ENCODE results near the gene ZNF282.
A peak's percentile ranks its signal among the peaks of the same experiment; 100 is the strongest.
"Not testable (repeated sequence)": the region's sequence is repeated elsewhere in the genome, so short reads cannot be mapped to it uniquely, and the experiment has no call there.

Gene ZNF282

GRCh38 chr7:149223176-149223575 is 27.8 kb downstream of the ZNF282 start:
- DNase-seq (ENCODE audit: extremely low read depth in 1 of 2, low read depth in 1 of 2), result no peak

- DNase-seq (ENCODE audit: extremely low read depth in 1 of 2, low read depth in 1 of 2), result no peak
These were observed 28.4 kb downstream of the ZNF282 start for GRCh38 chr7:149223761-149224160.

- no peak for DNase-seq (ENCODE audit: extremely low read depth in 1 of 2, low read depth in 1 of 2)
These were observed 29.0 kb downstream of the ZNF282 start for GRCh38 chr7:149224352-149224751.

- no peak for DNase-seq (ENCODE audit: extremely low read depth in 1 of 2, low read depth in 1 of 2)
These were observed 29.8 kb downstream of the ZNF282 start for GRCh38 chr7:149225106-149225505.

GRCh38 chr7:149225656-149226055 is 30.3 kb downstream of the ZNF282 start:
- DNase-seq (ENCODE audit: extremely low read depth in 1 of 2, low read depth in 1 of 2), result no peak

GRCh38 chr7:149226366-149226765 is 31.0 kb downstream of the ZNF282 start:
- not testable (repeated sequence) for DNase-seq (ENCODE audit: extremely low read depth in 1 of 2, low read depth in 1 of 2)

GRCh38 chr7:149226840-149227494 is 31.6 kb downstream of the ZNF282 start:
- DNase-seq (ENCODE audit: extremely low read depth in 1 of 2, low read depth in 1 of 2), result no peak

- no peak for DNase-seq (ENCODE audit: extremely low read depth in 1 of 2, low read depth in 1 of 2)
These were observed 33.6 kb downstream of the ZNF282 start for GRCh38 chr7:149228831-149229471.

- no peak for DNase-seq (ENCODE audit: extremely low read depth in 1 of 2, low read depth in 1 of 2)
These were observed 34.2 kb downstream of the ZNF282 start for GRCh38 chr7:149229526-149229925.

GRCh38 chr7:149232362-149232761 is 37.0 kb downstream of the ZNF282 start:
- no peak for DNase-seq (ENCODE audit: extremely low read depth in 1 of 2, low read depth in 1 of 2)

GRCh38 chr7:149233655-149234204 is 38.4 kb downstream of the ZNF282 start:
- DNase-seq (ENCODE audit: extremely low read depth in 1 of 2, low read depth in 1 of 2), result not testable (repeated sequence)

GRCh38 chr7:149237502-149237901 is 42.2 kb downstream of the ZNF282 start:
- no peak for DNase-seq (ENCODE audit: extremely low read depth in 1 of 2, low read depth in 1 of 2)

GRCh38 chr7:149238051-149238450 is 42.7 kb downstream of the ZNF282 start:
- no peak for DNase-seq (ENCODE audit: extremely low read depth in 1 of 2, low read depth in 1 of 2)

- peak; percentile 59 to 84 for DNase-seq (ENCODE audit: extremely low read depth in 1 of 2, low read depth in 1 of 2)
These were observed 44.2 kb downstream of the ZNF282 start, which contains the start of gene ZNF212 for GRCh38 chr7:149239345-149240143. Gene ZNF212 (plus strand): TSS chr7:149239651. CDS start chr7:149239779, 128 bp downstream.

GRCh38 chr7:149240637-149241036 is 45.3 kb downstream of the ZNF282 start:
- no peak for DNase-seq (ENCODE audit: extremely low read depth in 1 of 2, low read depth in 1 of 2)

- no peak for DNase-seq (ENCODE audit: extremely low read depth in 1 of 2, low read depth in 1 of 2)
These were observed 46.4 kb downstream of the ZNF282 start for GRCh38 chr7:149241696-149242095.

- DNase-seq (ENCODE audit: extremely low read depth in 1 of 2, low read depth in 1 of 2), result no peak
These were observed 49.9 kb downstream of the ZNF282 start for GRCh38 chr7:149245244-149245643.

- no peak for DNase-seq (ENCODE audit: extremely low read depth in 1 of 2, low read depth in 1 of 2)
These were observed 50.4 kb downstream of the ZNF282 start for GRCh38 chr7:149245744-149246143.

- no peak for DNase-seq (ENCODE audit: extremely low read depth in 1 of 2, low read depth in 1 of 2)
These were observed 53.4 kb downstream of the ZNF282 start for GRCh38 chr7:149248777-149249176.

GRCh38 chr7:149250151-149250550 is 54.8 kb downstream of the ZNF282 start:
- DNase-seq (ENCODE audit: extremely low read depth in 1 of 2, low read depth in 1 of 2), result not testable (repeated sequence)

GRCh38 chr7:149251518-149251917 is 56.2 kb downstream of the ZNF282 start:
- not testable (repeated sequence) for DNase-seq (ENCODE audit: extremely low read depth in 1 of 2, low read depth in 1 of 2)
